Astrocyte (in vitro differentiated cells and primary cell): Measurements from ENCODE around the gene HMG20A. TPM values are rescaled to one million over a fixed set of nuclear protein-coding genes. Genes with fewer than 3 reads are reported as not detected.

Source experiments
- DNase-seq: peaks from one replicate; pipeline ENCODE4 v3.0.0-alpha.2; 2010; ENCODE audit warnings: low read depth
- FAIRE-seq: peaks from 2 replicates; lab custom pipeline; 2011; peaks lifted over from hg19 to GRCh38; lab: Jason Lieb, UNC
- H2AFZ ChIP-seq: 2 replicates; pipeline ENCODE4 v1.6.0; 2012; ENCODE audit warnings: low read depth, low read length, inconsistent platforms
- H3K27ac ChIP-seq: 2 replicates; pipeline ENCODE4 v1.5.1; 2011; ENCODE audit warnings: low read depth, low read length, inconsistent platforms
- H3K27me3 ChIP-seq: 2 replicates; pipeline ENCODE4 v1.6.0; 2011; ENCODE audit warnings: low read length, inconsistent platforms; ENCODE audit not compliant: insufficient read depth
- H3K36me3 ChIP-seq: 2 replicates; pipeline ENCODE4 v1.5.1; 2011; ENCODE audit warnings: low read length, inconsistent platforms; ENCODE audit not compliant: insufficient read depth
- H3K4me1 ChIP-seq: 2 replicates; pipeline ENCODE4 v1.5.1; 2011; ENCODE audit warnings: low read length, inconsistent platforms; ENCODE audit not compliant: insufficient read depth
- H3K4me2 ChIP-seq: 2 replicates; pipeline ENCODE4 v1.6.0; 2012; ENCODE audit warnings: low read length, inconsistent platforms
- H3K4me3 ChIP-seq: 2 replicates; pipeline ENCODE4 v1.5.1; 2011; ENCODE audit warnings: low read depth, mild to moderate bottlenecking, low read length, inconsistent platforms; ENCODE audit not compliant: insufficient read depth
- H3K79me2 ChIP-seq: 2 replicates; pipeline ENCODE4 v1.6.0; 2012; ENCODE audit warnings: mild to moderate bottlenecking, low read length, inconsistent platforms; ENCODE audit not compliant: insufficient read depth
- H3K9ac ChIP-seq: 2 replicates; pipeline ENCODE4 v1.6.0; 2012; ENCODE audit warnings: mild to moderate bottlenecking, low read length, inconsistent platforms
- H3K9me3 ChIP-seq: 2 replicates; pipeline ENCODE4 v1.5.1; 2012; ENCODE audit warnings: low read depth, mild to moderate bottlenecking, low read length, inconsistent platforms; ENCODE audit not compliant: insufficient read depth
- H4K20me1 ChIP-seq: 2 replicates; pipeline ENCODE4 v1.6.0; 2012; ENCODE audit warnings: low read length, inconsistent platforms; ENCODE audit not compliant: insufficient read depth
- H3K27ac Mint-ChIP-seq: one replicate; pipeline ENCODE4 v1.8.0; 2021; ENCODE audit warnings: mild to moderate bottlenecking, mixed read lengths; ENCODE audit not compliant: unreplicated experiment
- H3K27me3 Mint-ChIP-seq: one replicate; pipeline ENCODE4 v1.8.0; 2021; ENCODE audit warnings: low read depth, mixed read lengths; ENCODE audit not compliant: unreplicated experiment
- H3K36me3 Mint-ChIP-seq: one replicate; pipeline ENCODE4 v1.8.0; 2021; ENCODE audit warnings: low read depth, mixed read lengths; ENCODE audit not compliant: unreplicated experiment
- H3K4me1 Mint-ChIP-seq: one replicate; pipeline ENCODE4 v1.8.0; 2021; ENCODE audit warnings: low read depth, mixed read lengths; ENCODE audit not compliant: unreplicated experiment
- H3K4me3 Mint-ChIP-seq: one replicate; pipeline ENCODE4 v1.8.0; 2021; ENCODE audit warnings: mild to moderate bottlenecking, moderate library complexity, mixed read lengths; ENCODE audit not compliant: unreplicated experiment
- H3K9me3 Mint-ChIP-seq: one replicate; pipeline ENCODE4 v1.8.0; 2021; ENCODE audit warnings: mild to moderate bottlenecking, mixed read lengths; ENCODE audit not compliant: unreplicated experiment
- EZH2 ChIP-seq: IDR thresholded peaks from 2 replicates; pipeline ENCODE4 v1.6.1; 2012; ENCODE audit warnings: mild to moderate bottlenecking, low read length, inconsistent platforms; ENCODE audit not compliant: insufficient read depth
- total RNA-seq: library from RNA; stranded (reverse); gene quantifications from 2 replicates; pipeline ENCODE4 v1.2.1, GENCODE V29; 2021
- TF ChIP-seq, protein P1 (sequence below): IDR thresholded peaks from 2 replicates; pipeline ENCODE4 v1.5.1; 2011; ENCODE audit warnings: low read depth, mild to moderate bottlenecking, inconsistent platforms, low read length, moderate library complexity; ENCODE audit not compliant: insufficient read depth

The HMG20A gene
- total RNA-seq, 1 donor from 2014 or later, result 47.4 TPM

DNA sequence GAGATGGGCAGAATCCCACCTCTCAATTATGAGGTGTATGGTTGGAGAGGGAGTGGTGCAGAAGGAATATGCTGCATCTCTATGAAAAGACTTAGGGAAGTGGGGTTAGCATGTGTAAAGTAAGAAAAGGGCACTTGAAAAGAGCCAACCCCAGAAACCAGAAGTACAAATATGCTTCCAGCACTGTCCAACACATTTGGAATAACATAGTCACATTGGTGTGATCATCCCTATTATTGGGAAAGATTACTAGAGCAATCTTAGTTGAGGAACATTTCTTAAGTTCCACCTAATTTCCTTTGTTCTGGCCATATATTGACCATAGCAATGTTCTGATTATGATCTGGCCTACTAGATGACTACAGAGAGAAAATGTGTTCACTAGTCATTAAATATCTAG lies 34.3 kb downstream of the HMG20A start:
- Mint-ChIP-seq H3K36me3 (peaks cover 7% of the 10 kb centered on the region), H3K4me3 (no peak overlapping the region), H3K9me3 (no peaks in the 10 kb centered on the region), H3K27ac (no peak overlapping the region), H3K27me3 (no peaks in the 10 kb centered on the region), H3K4me1 (peaks cover 34% of the 10 kb centered on the region)
- Histone ChIP-seq H3K79me2 (peaks cover 13% of the 10 kb centered on the region), H3K4me1 (peaks cover 42% of the 10 kb centered on the region), H3K4me3 (no peak overlapping the region), H3K27me3 (no peaks in the 10 kb centered on the region), H3K9me3 (no peaks in the 10 kb centered on the region), H3K36me3 (no peaks in the 10 kb centered on the region), H4K20me1 (no peaks in the 10 kb centered on the region), H2AFZ (no peak overlapping the region), H3K4me2 (no peak overlapping the region), H3K9ac (no peak overlapping the region), H3K27ac (peak overlapping the region; percentile 79)
- no peak for FAIRE-seq
- DNase-seq, result no peak
- no peak for TF ChIP-seq EZH2
- TF ChIP-seq, protein P1, sequence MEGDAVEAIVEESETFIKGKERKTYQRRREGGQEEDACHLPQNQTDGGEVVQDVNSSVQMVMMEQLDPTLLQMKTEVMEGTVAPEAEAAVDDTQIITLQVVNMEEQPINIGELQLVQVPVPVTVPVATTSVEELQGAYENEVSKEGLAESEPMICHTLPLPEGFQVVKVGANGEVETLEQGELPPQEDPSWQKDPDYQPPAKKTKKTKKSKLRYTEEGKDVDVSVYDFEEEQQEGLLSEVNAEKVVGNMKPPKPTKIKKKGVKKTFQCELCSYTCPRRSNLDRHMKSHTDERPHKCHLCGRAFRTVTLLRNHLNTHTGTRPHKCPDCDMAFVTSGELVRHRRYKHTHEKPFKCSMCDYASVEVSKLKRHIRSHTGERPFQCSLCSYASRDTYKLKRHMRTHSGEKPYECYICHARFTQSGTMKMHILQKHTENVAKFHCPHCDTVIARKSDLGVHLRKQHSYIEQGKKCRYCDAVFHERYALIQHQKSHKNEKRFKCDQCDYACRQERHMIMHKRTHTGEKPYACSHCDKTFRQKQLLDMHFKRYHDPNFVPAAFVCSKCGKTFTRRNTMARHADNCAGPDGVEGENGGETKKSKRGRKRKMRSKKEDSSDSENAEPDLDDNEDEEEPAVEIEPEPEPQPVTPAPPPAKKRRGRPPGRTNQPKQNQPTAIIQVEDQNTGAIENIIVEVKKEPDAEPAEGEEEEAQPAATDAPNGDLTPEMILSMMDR, result no peak

DNA sequence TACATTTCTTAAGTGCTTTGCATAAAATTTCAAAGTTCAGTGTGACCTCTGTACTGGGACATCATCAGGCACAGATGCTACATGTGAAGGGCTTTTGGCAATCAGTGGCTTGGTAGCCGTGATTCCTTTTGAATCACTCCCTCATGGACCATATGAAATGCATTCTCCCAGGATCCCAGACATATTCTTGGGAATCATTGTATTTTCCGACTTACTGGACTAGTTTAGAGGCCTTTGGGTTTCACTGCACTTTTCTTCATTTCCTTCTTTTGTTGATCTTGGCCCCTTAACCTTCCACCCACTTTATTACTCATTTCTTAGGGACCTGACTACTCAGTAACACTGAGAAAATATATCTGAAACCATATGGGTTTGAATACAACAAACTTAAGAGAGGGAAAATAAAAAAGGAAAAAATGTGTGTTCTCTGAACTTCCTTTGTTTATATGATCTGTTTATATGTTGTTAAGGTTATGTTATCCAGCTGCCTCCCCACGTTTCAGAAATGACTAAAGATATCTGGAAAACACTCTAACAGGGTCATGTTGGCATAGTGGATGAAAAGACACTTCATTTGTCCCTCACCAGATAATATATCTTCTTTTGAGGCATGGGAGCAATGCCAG lies 35.1 kb downstream of the HMG20A start:
- FAIRE-seq (peak; percentile 29), DNase-seq (peak; percentile 82)
- no peak overlapping the region for H3K4me3 ChIP-seq
- TF ChIP-seq EZH2, result no peak
- TF ChIP-seq, protein P1, result no peak
- no peaks in the 10 kb centered on the region for H3K27me3 ChIP-seq
- no peaks in the 10 kb centered on the region for H3K9me3 ChIP-seq
- peak overlapping the region; percentile 79 for H3K27ac ChIP-seq
- H3K4me1 ChIP-seq, result peaks cover 42% of the 10 kb centered on the region
- H3K79me2 ChIP-seq, result peaks cover 7% of the 10 kb centered on the region
- peak overlapping the region; percentile 42 for H3K9ac ChIP-seq
- H4K20me1 ChIP-seq, result no peaks in the 10 kb centered on the region
- Mint-ChIP-seq H3K27ac (peak overlapping the region; percentile 21), H3K4me1 (peaks cover 34% of the 10 kb centered on the region), H3K9me3 (no peaks in the 10 kb centered on the region), H3K4me3 (no peak overlapping the region), H3K27me3 (no peaks in the 10 kb centered on the region), H3K36me3 (peaks cover 11% of the 10 kb centered on the region)
- H2AFZ ChIP-seq, result no peak overlapping the region
- H3K4me2 ChIP-seq, result peak overlapping the region; percentile 67
- H3K36me3 ChIP-seq, result no peaks in the 10 kb centered on the region

DNA sequence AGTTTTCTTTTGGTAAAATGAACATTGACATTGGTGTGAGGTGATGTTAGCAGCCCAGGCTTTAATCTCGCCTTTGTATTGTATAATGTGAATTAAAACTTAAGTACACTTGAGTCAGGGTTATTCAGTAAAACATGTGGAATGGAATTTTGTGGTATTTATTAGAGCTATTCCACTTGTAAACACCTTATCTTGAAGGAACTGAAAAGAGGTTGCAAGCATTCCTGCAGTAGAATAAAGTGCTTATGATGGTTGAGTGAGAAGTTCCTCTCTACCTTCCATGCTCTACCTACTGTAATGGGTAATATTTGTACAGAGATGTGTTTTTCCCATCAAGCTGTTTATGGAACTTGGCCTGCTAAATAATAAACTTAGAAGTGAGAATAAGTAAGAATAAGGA lies 36.1 kb downstream of the HMG20A start:
- H3K36me3 Mint-ChIP-seq, result peaks cover 13% of the 10 kb centered on the region
- Histone ChIP-seq H4K20me1 (no peaks in the 10 kb centered on the region), H2AFZ (no peak overlapping the region), H3K4me3 (no peak overlapping the region), H3K27me3 (no peaks in the 10 kb centered on the region), H3K9me3 (no peaks in the 10 kb centered on the region), H3K4me1 (peaks cover 48% of the 10 kb centered on the region), H3K27ac (peak overlapping the region; percentile 79), H3K9ac (no peak overlapping the region), H3K4me2 (peak overlapping the region; percentile 67), H3K36me3 (no peaks in the 10 kb centered on the region), H3K79me2 (peaks cover 7% of the 10 kb centered on the region)
- no peak overlapping the region for H3K4me3 Mint-ChIP-seq
- TF ChIP-seq, protein P1, result no peak
- no peak for TF ChIP-seq EZH2
- H3K27ac Mint-ChIP-seq, result peak overlapping the region; percentile 72
- peak; percentile 52 for DNase-seq
- peaks cover 34% of the 10 kb centered on the region for H3K4me1 Mint-ChIP-seq
- no peaks in the 10 kb centered on the region for H3K9me3 Mint-ChIP-seq
- no peak for FAIRE-seq
- no peaks in the 10 kb centered on the region for H3K27me3 Mint-ChIP-seq
